Sigmoid colon (tissue), 7 donors: Measurements from ENCODE around the gene IL19. TPM values are rescaled to one million over a fixed set of nuclear protein-coding genes. Genes with fewer than 3 reads are reported as not detected.

Source experiments
- DNase-seq: peaks from one replicate; pipeline ENCODE4 v3.0.0-alpha.2; 2019
- H3K27ac ChIP-seq, 4 donors: fragments of 200-600 bp; sonication (generic); one replicate each; pipeline ENCODE4 v1.5.1; 2016 to 2019; ENCODE audit warnings: mild to moderate bottlenecking in 1 of 4
- H3K27me3 ChIP-seq, 3 donors: fragments of 200-600 bp; sonication (generic); one replicate each; pipeline ENCODE4 v1.5.1; 2019; ENCODE audit warnings: mild to moderate bottlenecking in 1 of 3
- H3K36me3 ChIP-seq, 4 donors: fragments of 200-600 bp; sonication (generic); one replicate each; pipeline ENCODE4 v1.5.1; 2016 to 2019
- H3K4me1 ChIP-seq, 4 donors: fragments of 200-600 bp; sonication (generic); one replicate each; pipeline ENCODE4 v1.5.1; 2017 to 2019
- H3K4me3 ChIP-seq, 4 donors: fragments of 200-600 bp; sonication (generic); one replicate each; pipeline ENCODE4 v1.5.1; 2017 to 2019; ENCODE audit warnings: mild to moderate bottlenecking in 2 of 4, moderate library complexity in 1 of 4
- H3K9me3 ChIP-seq, 4 donors: fragments of 200-600 bp in 3 of 4; sonication (generic) in 3 of 4; one replicate each; pipeline versions ENCODE4 v1.5.1 to v1.6.1; 2013 to 2019
- CTCF ChIP-seq, 4 experiments: fragments of 450-650 bp in 3 of 4; fragments of 200-600 bp in 1 of 4; IDR thresholded peaks; one replicate each; pipeline ENCODE4 v1.5.1; 2016 to 2019; ENCODE audit warnings: antibody characterized with exemption in 4 of 4, mild to moderate bottlenecking in 3 of 4, moderate library complexity in 2 of 4
- EP300 ChIP-seq, 4 donors: sonication (generic); formaldehyde crosslinking; IDR thresholded peaks; one replicate each; pipeline ENCODE4 v1.6.1; 2017; ENCODE audit warnings: antibody characterized with exemption in 4 of 4
- POLR2A ChIP-seq, 2 donors: fragments of 450-650 bp; IDR thresholded peaks; one replicate each; pipeline ENCODE4 v1.6.1; 2016; ENCODE audit warnings: antibody characterized with exemption in 2 of 2, mild to moderate bottlenecking in 2 of 2, moderate library complexity in 2 of 2
- POLR2AphosphoS5 ChIP-seq, 4 donors: sonication (generic); formaldehyde crosslinking; IDR thresholded peaks; one replicate each; pipeline ENCODE4 v1.6.1; 2017; ENCODE audit warnings: antibody characterized with exemption in 4 of 4
- WGBS, 2 donors: extraction: QIAGEN DNeasy Blood & Tissue Kit; methylation state at CpG; one replicate each; pipeline ENCODE4 v1.1.7; 2013; 5-methylcytosine and 5-hydroxymethylcytosine counted together
- intact Hi-C: fragments of 100-400 bp; cut with DNase I; formaldehyde crosslinking; loops from one replicate; pipeline ENCODE4 v1.15.1; 2023
- polyA plus RNA-seq, 3 donors: library from polyadenylated mRNA; stranded (reverse); fragments of 200-250 nt; gene quantifications; one replicate each; pipeline ENCODE4 v1.2.3, GENCODE V29; 2013
- total RNA-seq, 4 donors: library from RNA; depleted of rRNA; stranded (reverse); fragments of >200 nt; gene quantifications; one replicate each; pipeline ENCODE4 v1.1.0, GENCODE V29; 2016
- donor health status: healthy with polysubstance abuse.
- donor health status: Bipolar disorder and iron deficiency.
- donor health status: healthy.

The IL19 gene
- total and polyA plus RNA-seq, 7 donors = 0.10 TPM; not detected in 6

- WGBS, 2 donors = 86 to 91% methylated on average over 1 of the region's 1 CpG
- intact Hi-C loops = no loop called here
Measured at GRCh38 chr1:206828061-206828460, 57.5 kb downstream of the IL19 start.

DNA sequence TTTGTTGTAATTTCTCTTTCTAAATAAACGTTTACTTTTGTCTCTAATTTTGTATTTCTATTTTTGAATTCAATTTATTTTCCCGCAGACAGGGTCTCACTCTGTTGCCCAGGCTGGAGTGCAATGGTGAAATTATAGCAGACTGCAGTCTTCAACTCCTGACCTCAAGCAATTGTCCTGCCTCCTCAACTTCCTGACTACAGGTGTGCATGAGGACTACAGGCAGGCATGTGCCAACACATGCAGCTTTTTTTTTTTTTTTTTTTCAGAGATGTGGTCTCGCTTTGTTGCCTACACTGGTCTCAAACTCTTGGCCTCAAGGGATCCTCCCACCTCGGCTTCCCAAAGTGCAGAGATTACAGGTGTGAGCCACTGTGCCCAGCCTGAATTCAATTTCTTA, 58.2 kb downstream of the IL19 start:
- TF ChIP-seq CTCF (IDR thresholded peaks at IDR 0.05) (no peak), POLR2AphosphoS5 (IDR thresholded peaks at IDR 0.05) (no peak), EP300 (IDR thresholded peaks at IDR 0.05) (no peak), POLR2A (IDR thresholded peaks at IDR 0.05) (no peak)
- intact Hi-C loops = no loop called here
- no peaks in the 10 kb centered on the region for H3K9me3 ChIP-seq
- no peaks in the 10 kb centered on the region for H3K27me3 ChIP-seq
- H3K27ac ChIP-seq = no peak overlapping the region
- no peaks in the 10 kb centered on the region for H3K36me3 ChIP-seq
- 71% methylated on average over 4 of the region's 4 CpGs for WGBS, 2 donors
- H3K4me1 ChIP-seq = peaks cover 0 to 6% (median 3%) of the 10 kb centered on the region in 4 donors
- no peak overlapping the region for H3K4me3 ChIP-seq
- DNase-seq = no peak

More at GRCh38 chr1:206828061-206828460, 57.5 kb downstream of the IL19 start:
- no peak for DNase-seq
- no peak for TF ChIP-seq POLR2A (IDR thresholded peaks at IDR 0.05)
- TF ChIP-seq CTCF (IDR thresholded peaks at IDR 0.05) = no peak
- TF ChIP-seq EP300 (IDR thresholded peaks at IDR 0.05) = no peak
- TF ChIP-seq POLR2AphosphoS5 (IDR thresholded peaks at IDR 0.05) = no peak
- Histone ChIP-seq H3K27ac (no peak overlapping the region), H3K36me3 (no peaks in the 10 kb centered on the region), H3K27me3 (no peaks in the 10 kb centered on the region), H3K4me1 (peaks cover 0 to 7% (median 3%) of the 10 kb centered on the region in 4 donors), H3K9me3 (no peaks in the 10 kb centered on the region), H3K4me3 (no peak overlapping the region)

- Histone ChIP-seq H3K4me3 (no peak overlapping the region), H3K27me3 (no peaks in the 10 kb centered on the region), H3K4me1 (peaks cover 0 to 1% (median under 1%) of the 10 kb centered on the region in 4 donors), H3K27ac (no peak overlapping the region), H3K36me3 (no peaks in the 10 kb centered on the region), H3K9me3 (no peaks in the 10 kb centered on the region)
- WGBS, 2 donors = 57 to 82% methylated on average over 6 of the region's 6 CpGs
- intact Hi-C loops = no loop called here
- DNase-seq = no peak
- TF ChIP-seq POLR2A (IDR thresholded peaks at IDR 0.05) = no peak
- no peak for TF ChIP-seq CTCF (IDR thresholded peaks at IDR 0.05)
- no peak for TF ChIP-seq POLR2AphosphoS5 (IDR thresholded peaks at IDR 0.05)
- no peak for TF ChIP-seq EP300 (IDR thresholded peaks at IDR 0.05)
Measured at GRCh38 chr1:206829282-206829681, 58.7 kb downstream of the IL19 start.

DNA sequence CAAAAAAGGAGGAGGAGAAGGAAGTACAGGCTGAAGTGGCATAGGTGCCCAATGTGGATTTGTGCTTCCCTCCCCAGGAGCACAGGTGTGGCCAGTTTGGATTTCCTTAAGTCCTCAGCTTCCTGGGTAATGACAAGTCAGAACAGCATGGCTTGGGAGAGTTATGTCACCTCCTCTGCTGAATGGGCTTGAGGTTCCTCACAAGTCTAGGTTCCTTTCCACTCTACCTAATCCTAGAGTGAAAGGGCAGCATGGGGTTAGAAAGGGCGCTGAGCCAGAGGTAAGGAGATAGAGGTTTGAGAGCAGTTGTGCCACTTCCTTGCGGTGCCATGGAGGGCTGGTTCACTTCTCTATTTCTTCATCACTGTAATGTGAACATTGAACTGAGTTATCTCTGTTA, 59.3 kb downstream of the IL19 start:
- Histone ChIP-seq H3K4me3 (no peak overlapping the region), H3K4me1 (no peaks in the 10 kb centered on the region), H3K27ac (no peak overlapping the region), H3K36me3 (no peaks in the 10 kb centered on the region), H3K27me3 (no peaks in the 10 kb centered on the region), H3K9me3 (no peaks in the 10 kb centered on the region)
- no peak for TF ChIP-seq CTCF (IDR thresholded peaks at IDR 0.05)
- TF ChIP-seq POLR2AphosphoS5 (IDR thresholded peaks at IDR 0.05) = no peak
- TF ChIP-seq POLR2A (IDR thresholded peaks at IDR 0.05) = no peak
- TF ChIP-seq EP300 (IDR thresholded peaks at IDR 0.05) = no peak
- WGBS, 2 donors = 56 to 83% methylated on average over 2 of the region's 2 CpGs
- no peak for DNase-seq
- intact Hi-C loops = no loop called here

DNA sequence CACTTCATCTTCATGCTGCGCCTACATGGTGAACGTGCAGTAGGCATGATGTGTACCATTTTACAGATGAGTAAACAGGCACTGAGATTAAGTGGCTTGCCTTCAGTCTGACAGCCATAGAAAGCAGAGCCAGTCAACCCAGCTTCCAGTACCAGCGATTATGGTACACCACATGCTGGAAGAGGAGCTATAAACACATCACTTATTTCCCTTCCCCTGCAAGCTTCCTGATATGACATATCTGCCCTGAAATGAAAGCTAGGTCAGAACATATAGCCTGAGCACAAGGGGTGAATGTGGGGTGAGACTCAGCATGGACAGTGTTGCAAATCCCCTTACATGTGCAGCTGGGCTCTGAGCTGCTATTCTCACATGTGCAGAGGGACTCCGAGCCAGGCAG, 61.1 kb downstream of the IL19 start:
- DNase-seq = no peak
- H3K36me3 ChIP-seq = no peaks in the 10 kb centered on the region
- no peak overlapping the region for H3K4me3 ChIP-seq
- H3K9me3 ChIP-seq = no peaks in the 10 kb centered on the region
- no peak overlapping the region for H3K27ac ChIP-seq
- TF ChIP-seq EP300 (IDR thresholded peaks at IDR 0.05) (no peak), POLR2A (IDR thresholded peaks at IDR 0.05) (no peak), CTCF (IDR thresholded peaks at IDR 0.05) (no peak), POLR2AphosphoS5 (IDR thresholded peaks at IDR 0.05) (no peak)
- no peaks in the 10 kb centered on the region for H3K27me3 ChIP-seq
- WGBS, 2 donors = 71 to 87% methylated on average over 4 of the region's 4 CpGs
- intact Hi-C loops = no loop called here
- no peaks in the 10 kb centered on the region for H3K4me1 ChIP-seq
